ENCODE results near the gene RNF31. TPM values are rescaled to one million over a fixed set of nuclear protein-coding genes. Genes with fewer than 3 reads are reported as not detected.

The RNF31 gene
- total RNA-seq, 1 experiment from 2014 or later, result 69.6 TPM

- intact Hi-C loops (cut with micrococcal nuclease), result no loop called here
- H3F3A ChIP-seq (ENCODE audit: low read length, unreplicated experiment), result no peaks in the 10 kb centered on the region
- H3K79me2 ChIP-seq (ENCODE audit: low read length), result peaks cover 38% of the 10 kb centered on the region
- DNase-seq, result no peak
- no peaks in the 10 kb centered on the region for H3K9me2 ChIP-seq (replicated peaks; ENCODE audit: low read length)
- peaks cover 26% of the 10 kb centered on the region for H3K4me1 ChIP-seq (ENCODE audit: insufficient read depth, low read length)
- no peak overlapping the region for H3K9ac ChIP-seq (ENCODE audit: low read length)
- POLR2A ChIA-PET (ENCODE audit: unreplicated experiment), result no interaction called here
- H3K27me3 ChIP-seq (ENCODE audit: low read length), result no peaks in the 10 kb centered on the region
- no peak overlapping the region for H3K27ac ChIP-seq (ENCODE audit: low read length)
- H3K4me3 ChIP-seq (ENCODE audit: low read length), result no peak overlapping the region
- H3K36me3 ChIP-seq (ENCODE audit: low read depth, low read length), result peaks cover 17% of the 10 kb centered on the region; the same call in 1 of the 2 replicates
- 0 out of 2 replicates have a peak overlapping the region, but pooled peaks have one; percentile 92 for H3K4me2 ChIP-seq (ENCODE audit: low read length)
- H4K20me1 ChIP-seq (ENCODE audit: low read length), result no peaks in the 10 kb centered on the region
- no TSS peak for BruUV-seq (replicated peaks)
- ATAC-seq, result no peak
- no peaks in the 10 kb centered on the region for H3K9me3 ChIP-seq (ENCODE audit: low read length)
- TF ChIP-seq EZH2phosphoT487 (IDR thresholded peaks at IDR 0.05; ENCODE audit: borderline replicate concordance, low read length), result no peak
- TF ChIP-seq CTCF (conservative IDR thresholded peaks at IDR 0.05; ENCODE audit: low read depth, low read length), result no peak
- TF ChIP-seq EZH2 (IDR thresholded peaks at IDR 0.05; ENCODE audit: low read length, unreplicated experiment), result no peak
- H2AFZ ChIP-seq (ENCODE audit: low read length), result no peak overlapping the region
- CTCF ChIA-PET, result no interaction called here
These were observed 8.7 kb upstream of the RNF31 start for GRCh38 chr14:24138396-24139271.

- POLR2A ChIA-PET (ENCODE audit: unreplicated experiment), result interaction anchor here (0.6 kb wide), 1 partner anchor 10 kb away, joined by 4 read pairs; no protein-coding TSS in a partner anchor
- no peak for ATAC-seq
- H3K9ac ChIP-seq (ENCODE audit: low read length), result peak overlapping the region; percentile 75; the same call in 1 of the 2 replicates
These were observed 7.9 kb upstream of the RNF31 start for GRCh38 chr14:24139272-24139934.

More at GRCh38 chr14:24139272-24139934, 7.9 kb upstream of the RNF31 start:
- intact Hi-C loops (cut with micrococcal nuclease), result no loop called here
- Histone ChIP-seq H3K9me2 (replicated peaks; ENCODE audit: low read length) (no peaks in the 10 kb centered on the region), H3K4me2 (ENCODE audit: low read length) (peak overlapping the region; percentile 92), H3K4me3 (ENCODE audit: low read length) (peak overlapping the region; percentile 91), H3K27me3 (ENCODE audit: low read length) (no peaks in the 10 kb centered on the region), H3K79me2 (ENCODE audit: low read length) (peaks cover 40% of the 10 kb centered on the region), H3K36me3 (ENCODE audit: low read depth, low read length) (peaks cover 19% of the 10 kb centered on the region; the same call in 1 of the 2 replicates), H2AFZ (ENCODE audit: low read length) (no peak overlapping the region), H4K20me1 (ENCODE audit: low read length) (no peaks in the 10 kb centered on the region), H3K4me1 (ENCODE audit: insufficient read depth, low read length) (peaks cover 26% of the 10 kb centered on the region), H3F3A (ENCODE audit: low read length, unreplicated experiment) (no peaks in the 10 kb centered on the region), H3K27ac (ENCODE audit: low read length) (no peak overlapping the region), H3K9me3 (ENCODE audit: low read length) (no peaks in the 10 kb centered on the region)
- DNase-seq, result peak; percentile 35
- TF ChIP-seq CTCF (conservative IDR thresholded peaks at IDR 0.05; ENCODE audit: low read depth, low read length) (no peak; the same call in 1 of the 2 replicates), EZH2phosphoT487 (IDR thresholded peaks at IDR 0.05; ENCODE audit: borderline replicate concordance, low read length) (no peak), EZH2 (IDR thresholded peaks at IDR 0.05; ENCODE audit: low read length, unreplicated experiment) (no peak)
- BruUV-seq (replicated peaks), result TSS peak; percentile 9
- CTCF ChIA-PET, result no interaction called here
